ENCODE data around the gene SS18L1. TPM values are rescaled to one million over a fixed set of nuclear protein-coding genes. Genes with fewer than 3 reads are reported as not detected.

The SS18L1 gene
- total RNA-seq, 1 donor from 2014 or later = 16.3 TPM

- Histone ChIP-seq H3K9ac (ENCODE audit: low read length) (peak overlapping the region; percentile 94), H2AFZ (ENCODE audit: low read depth, low read length) (no peak overlapping the region), H3K79me2 (ENCODE audit: insufficient read depth, low read length) (peaks cover 90% of the 10 kb centered on the region), H3K4me2 (ENCODE audit: low read length) (peak overlapping the region; percentile 99), H3K4me3 (ENCODE audit: insufficient read depth, low read depth, low read length) (peak overlapping the region; percentile 94), H3K4me1 (ENCODE audit: insufficient read depth, low read length) (peaks cover 24% of the 10 kb centered on the region), H3K27me3 (ENCODE audit: insufficient read depth, low read length) (no peaks in the 10 kb centered on the region), H4K20me1 (ENCODE audit: insufficient read depth, low read length) (peaks cover 80% of the 10 kb centered on the region), H3K27ac (ENCODE audit: low read depth, low read length) (peak overlapping the region; percentile 88), H3K36me3 (ENCODE audit: insufficient read depth, low read length) (peaks cover 33% of the 10 kb centered on the region), H3K9me3 (ENCODE audit: insufficient read depth, low read depth, low read length) (no peaks in the 10 kb centered on the region)
- Mint-ChIP-seq H3K36me3 (ENCODE audit: low read depth, unreplicated experiment) (peaks cover 13% of the 10 kb centered on the region), H3K9me3 (ENCODE audit: unreplicated experiment) (no peaks in the 10 kb centered on the region), H3K27ac (ENCODE audit: unreplicated experiment) (peak overlapping the region; percentile 97), H3K4me3 (ENCODE audit: unreplicated experiment) (peak overlapping the region; percentile 98), H3K4me1 (ENCODE audit: low read depth, unreplicated experiment) (peaks cover 17% of the 10 kb centered on the region), H3K27me3 (ENCODE audit: low read depth, unreplicated experiment) (no peaks in the 10 kb centered on the region)
- no peak for FAIRE-seq
- no peak for TF ChIP-seq CTCF (IDR thresholded peaks at IDR 0.05; ENCODE audit: insufficient read depth, low read depth, low read length)
- TF ChIP-seq EZH2 (IDR thresholded peaks at IDR 0.05; ENCODE audit: insufficient read depth, low read length) = no peak
- no peak for DNase-seq (ENCODE audit: low read depth)
Measured at GRCh38 chr20:62142252-62143080, 1.1 kb upstream of the SS18L1 start.

GRCh38 chr20:62143957-62144825 is 622 bp downstream of the SS18L1 start:
- H3K27me3 ChIP-seq (ENCODE audit: insufficient read depth, low read length) = no peaks in the 10 kb centered on the region

More at GRCh38 chr20:62143957-62144825, 622 bp downstream of the SS18L1 start:
- peaks cover 24% of the 10 kb centered on the region for H3K4me1 ChIP-seq (ENCODE audit: insufficient read depth, low read length)
- H3K9ac ChIP-seq (ENCODE audit: low read length) = peak overlapping the region; percentile 94
- DNase-seq (ENCODE audit: low read depth) (peak; percentile 55), FAIRE-seq (no peak)
- peaks cover 18% of the 10 kb centered on the region for H3K36me3 ChIP-seq (ENCODE audit: insufficient read depth, low read length)
- H3K4me3 ChIP-seq (ENCODE audit: insufficient read depth, low read depth, low read length) = peak overlapping the region; percentile 94
- Mint-ChIP-seq H3K4me1 (ENCODE audit: low read depth, unreplicated experiment) (peaks cover 19% of the 10 kb centered on the region), H3K4me3 (ENCODE audit: unreplicated experiment) (peak overlapping the region; percentile 90), H3K36me3 (ENCODE audit: low read depth, unreplicated experiment) (peaks cover 3% of the 10 kb centered on the region), H3K9me3 (ENCODE audit: unreplicated experiment) (no peaks in the 10 kb centered on the region), H3K27me3 (ENCODE audit: low read depth, unreplicated experiment) (no peaks in the 10 kb centered on the region), H3K27ac (ENCODE audit: unreplicated experiment) (peak overlapping the region; percentile 48)
- H2AFZ ChIP-seq (ENCODE audit: low read depth, low read length) = peak overlapping the region; percentile 45
- H3K27ac ChIP-seq (ENCODE audit: low read depth, low read length) = peak overlapping the region; percentile 55
- peaks cover 80% of the 10 kb centered on the region for H4K20me1 ChIP-seq (ENCODE audit: insufficient read depth, low read length)
- peaks cover 92% of the 10 kb centered on the region for H3K79me2 ChIP-seq (ENCODE audit: insufficient read depth, low read length)
- H3K4me2 ChIP-seq (ENCODE audit: low read length) = peak overlapping the region; percentile 99
- no peaks in the 10 kb centered on the region for H3K9me3 ChIP-seq (ENCODE audit: insufficient read depth, low read depth, low read length)
- no peak for TF ChIP-seq EZH2 (IDR thresholded peaks at IDR 0.05; ENCODE audit: insufficient read depth, low read length)
- TF ChIP-seq CTCF (IDR thresholded peaks at IDR 0.05; ENCODE audit: insufficient read depth, low read depth, low read length) = no peak

All from astrocyte (in vitro differentiated cells and primary cell).